Mammary epithelial cell (primary cell): ENCODE measurements around the gene HSD17B13.

ENCODE experiments used
- CTCF ChIP-seq, 2 donors: IDR thresholded peaks in 1 of 2; conservative IDR thresholded peaks in 1 of 2; 2 replicates each; pipeline ENCODE4 v1.5.1; 2011 to 2012; ENCODE audit warnings: inconsistent platforms in 2 of 2, low read length in 2 of 2, mild to moderate bottlenecking in 2 of 2, control low read depth in 1 of 2, low read depth in 1 of 2; ENCODE audit not compliant: insufficient read depth in 1 of 2; ENCODE audit errors: extremely low read depth in 1 of 2
- EZH2 ChIP-seq: IDR thresholded peaks from 2 replicates; pipeline ENCODE4 v1.6.1; 2012; ENCODE audit warnings: low read length, inconsistent platforms, borderline replicate concordance

- TF ChIP-seq CTCF (conservative IDR thresholded peaks at IDR 0.05 in 1 of 2, IDR thresholded peaks at IDR 0.05 in 1 of 2; ENCODE audit: extremely low read depth in 1 of 2, insufficient read depth in 1 of 2, low read depth in 1 of 2, low read length in 2 of 2) (peak; percentile 65 to 73), EZH2 (no peak)
Observed at GRCh38 chr4:87270144-87270543, 52.5 kb downstream of the HSD17B13 start.
